Neuron (in vitro differentiated cells): ENCODE data around the gene FBXO45.
"Not testable (repeated sequence)": the region's sequence is repeated elsewhere in the genome, so short reads cannot be mapped to it uniquely, and the experiment has no call there.

Experiments used
- H2AFZ ChIP-seq: one replicate; pipeline ENCODE4 v1.6.1; 2013; ENCODE audit warnings: low read depth, mild to moderate bottlenecking, inconsistent platforms, low read length, moderate library complexity
- H3K27me3 ChIP-seq: one replicate; pipeline ENCODE4 v1.6.1; 2013; ENCODE audit warnings: low read length; ENCODE audit not compliant: insufficient read depth
- H3K36me3 ChIP-seq: one replicate; pipeline ENCODE4 v1.6.1; 2013; ENCODE audit warnings: low read length; ENCODE audit not compliant: insufficient read depth
- H3K4me1 ChIP-seq: one replicate; pipeline ENCODE4 v1.6.1; 2013; ENCODE audit warnings: low read length; ENCODE audit not compliant: insufficient read depth
- H3K4me3 ChIP-seq: 2 replicates; pipeline ENCODE4 v1.5.1; 2013; ENCODE audit warnings: mild to moderate bottlenecking, low read length, moderate library complexity
- H3K9me3 ChIP-seq: one replicate; pipeline ENCODE4 v1.6.1; 2013; ENCODE audit warnings: low read length

The FBXO45 gene

DNA sequence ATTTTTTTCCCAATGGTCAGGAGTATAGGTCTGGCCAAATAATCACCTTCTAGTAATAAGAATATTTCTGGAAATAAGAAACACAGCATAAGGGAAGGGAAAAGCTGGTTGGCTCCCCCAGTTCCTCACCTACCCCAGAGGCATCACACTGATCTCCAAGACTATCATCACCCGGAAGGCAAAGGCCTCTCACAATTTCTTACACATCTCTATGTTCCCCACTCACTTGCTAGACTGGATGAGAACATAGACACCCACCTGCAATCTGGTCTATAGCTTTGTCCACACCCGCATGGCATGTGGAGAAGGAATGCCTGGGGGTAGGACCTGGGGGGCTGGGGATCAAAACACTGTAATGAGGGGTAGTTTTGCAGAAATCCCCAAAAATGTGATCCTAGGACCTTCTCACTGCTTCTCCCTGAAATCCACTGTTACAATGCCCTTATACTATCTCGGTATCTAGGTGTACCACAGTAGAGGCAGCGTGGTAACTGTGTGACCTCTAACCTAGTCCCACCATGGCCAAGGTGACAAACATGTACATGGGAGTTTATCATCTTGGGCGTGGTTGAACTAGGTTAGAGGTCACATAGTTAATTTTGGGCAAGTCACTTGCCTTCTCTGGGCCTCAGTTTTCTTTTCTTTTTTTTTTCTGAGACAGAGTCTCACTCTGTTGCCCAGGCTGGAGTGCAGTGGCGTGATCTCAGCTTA is 41.5 kb downstream of the FBXO45 start:
- Histone ChIP-seq H3K36me3 (no peaks in the 10 kb centered on the region), H3K9me3 (no peaks in the 10 kb centered on the region), H3K4me1 (no peaks in the 10 kb centered on the region), H2AFZ (no peak overlapping the region), H3K27me3 (no peaks in the 10 kb centered on the region), H3K4me3 (no peak overlapping the region)

- no peaks in the 10 kb centered on the region for H3K27me3 ChIP-seq
- H3K9me3 ChIP-seq: no peaks in the 10 kb centered on the region
Measured at GRCh38 chr3:196611761-196612483, 43.5 kb downstream of the FBXO45 start.

GRCh38 chr3:196615234-196615633 is 46.8 kb downstream of the FBXO45 start:
- not testable (repeated sequence) for H2AFZ ChIP-seq, H3K36me3 ChIP-seq, H3K9me3 ChIP-seq, H3K4me3 ChIP-seq, H3K27me3 ChIP-seq
- peaks cover 11% of the 10 kb centered on the region for H3K4me1 ChIP-seq

More at GRCh38 chr3:196611761-196612483, 43.5 kb downstream of the FBXO45 start:
- H3K4me1 ChIP-seq: no peaks in the 10 kb centered on the region
- H3K4me3 ChIP-seq: no peak overlapping the region
- H2AFZ ChIP-seq: no peak overlapping the region
- no peaks in the 10 kb centered on the region for H3K36me3 ChIP-seq

- Histone ChIP-seq H3K27me3 (no peaks in the 10 kb centered on the region), H3K36me3 (no peaks in the 10 kb centered on the region)
Measured at GRCh38 chr3:196617256-196617655, 48.8 kb downstream of the FBXO45 start.

GRCh38 chr3:196619223-196619622 is 50.8 kb downstream of the FBXO45 start:
- H3K4me1 ChIP-seq: peaks cover 13% of the 10 kb centered on the region
- peak overlapping the region; percentile 35 for H2AFZ ChIP-seq
- H3K9me3 ChIP-seq: no peaks in the 10 kb centered on the region
- H3K36me3 ChIP-seq: no peaks in the 10 kb centered on the region
- H3K4me3 ChIP-seq: no peak overlapping the region
- no peaks in the 10 kb centered on the region for H3K27me3 ChIP-seq

More at GRCh38 chr3:196617256-196617655, 48.8 kb downstream of the FBXO45 start:
- Histone ChIP-seq H2AFZ (no peak overlapping the region), H3K4me1 (peaks cover 13% of the 10 kb centered on the region), H3K9me3 (no peaks in the 10 kb centered on the region), H3K4me3 (no peak overlapping the region)

DNA sequence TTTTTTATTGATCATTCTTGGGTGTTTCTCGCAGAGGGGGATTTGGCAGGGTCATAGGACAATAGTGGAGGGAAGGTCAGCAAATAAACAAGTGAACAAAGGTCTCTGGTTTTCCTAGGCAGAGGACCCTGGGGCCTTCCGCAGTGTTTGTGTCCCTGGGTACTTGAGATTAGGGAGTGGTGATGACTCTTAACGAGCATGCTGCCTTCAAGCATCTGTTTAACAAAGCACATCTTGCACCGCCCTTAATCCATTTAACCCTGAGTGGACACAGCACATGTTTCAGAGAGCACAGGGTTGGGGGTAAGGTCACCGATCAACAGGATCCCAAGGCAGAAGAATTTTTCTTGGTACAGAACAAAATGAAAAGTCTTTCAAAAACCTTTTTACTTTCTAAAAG is 51.2 kb downstream of the FBXO45 start:
- not testable (repeated sequence) for H3K9me3 ChIP-seq, H3K36me3 ChIP-seq, H3K27me3 ChIP-seq
- Histone ChIP-seq H3K4me1 (peaks cover 13% of the 10 kb centered on the region), H3K4me3 (peak overlapping the region; percentile 6), H2AFZ (peak overlapping the region; percentile 82)

- H3K36me3 ChIP-seq: no peaks in the 10 kb centered on the region
- peak overlapping the region; percentile 82 for H2AFZ ChIP-seq
- peaks cover 13% of the 10 kb centered on the region for H3K4me1 ChIP-seq
- no peaks in the 10 kb centered on the region for H3K9me3 ChIP-seq
- no peaks in the 10 kb centered on the region for H3K27me3 ChIP-seq
- H3K4me3 ChIP-seq: peak overlapping the region; percentile 6
Measured at GRCh38 chr3:196620161-196620604, 51.7 kb downstream of the FBXO45 start.

DNA sequence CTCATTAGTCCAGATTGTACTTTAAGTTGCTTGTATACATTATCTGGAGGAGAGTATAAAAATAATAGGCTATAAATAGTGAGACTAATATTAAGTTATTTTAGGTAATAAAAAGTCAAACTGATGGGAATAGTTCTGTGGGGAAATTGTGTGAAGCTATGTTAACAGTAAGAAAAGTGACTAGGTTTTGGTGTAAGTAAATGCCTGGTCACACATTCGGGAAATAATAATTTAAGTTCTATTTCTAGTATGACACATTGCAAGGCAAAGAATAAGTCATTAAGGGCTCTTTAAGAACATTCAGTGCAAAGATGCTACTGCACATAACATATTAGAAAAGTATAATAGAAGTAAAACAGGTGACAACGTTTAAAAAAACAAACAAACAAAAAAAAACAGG is 52.2 kb downstream of the FBXO45 start:
- Histone ChIP-seq H3K9me3 (no peaks in the 10 kb centered on the region), H2AFZ (no peak overlapping the region), H3K27me3 (no peaks in the 10 kb centered on the region), H3K4me1 (peaks cover 13% of the 10 kb centered on the region), H3K36me3 (no peaks in the 10 kb centered on the region), H3K4me3 (no peak overlapping the region)

DNA sequence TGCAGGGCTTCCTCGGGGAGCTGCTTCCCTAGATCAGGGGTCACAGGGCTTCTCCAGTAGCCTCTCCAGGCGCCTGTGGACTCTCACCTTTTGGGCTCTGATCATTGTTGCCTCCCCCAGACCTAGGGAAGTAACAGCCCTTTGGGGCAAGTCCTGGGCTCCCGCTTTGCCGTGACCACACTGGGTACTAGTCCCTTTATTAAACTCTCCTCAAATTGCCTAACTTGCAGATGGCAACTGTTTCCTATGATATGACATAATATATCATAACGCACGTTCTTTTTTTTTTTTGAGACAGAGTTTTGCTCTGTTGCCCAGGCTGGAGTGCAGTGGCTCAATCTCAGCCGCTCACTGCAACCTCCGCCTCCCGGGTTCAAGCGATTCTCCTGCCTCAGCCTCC is 53.2 kb downstream of the FBXO45 start:
- H3K4me1 ChIP-seq: peaks cover 13% of the 10 kb centered on the region
- no peaks in the 10 kb centered on the region for H3K36me3 ChIP-seq
- H2AFZ ChIP-seq: no peak overlapping the region
- H3K9me3 ChIP-seq: no peaks in the 10 kb centered on the region
- H3K4me3 ChIP-seq: no peak overlapping the region
- no peaks in the 10 kb centered on the region for H3K27me3 ChIP-seq

- no peaks in the 10 kb centered on the region for H3K36me3 ChIP-seq
- peaks cover 9% of the 10 kb centered on the region for H3K4me1 ChIP-seq
- no peak overlapping the region for H3K4me3 ChIP-seq
- no peak overlapping the region for H2AFZ ChIP-seq
- no peaks in the 10 kb centered on the region for H3K27me3 ChIP-seq
- H3K9me3 ChIP-seq: no peaks in the 10 kb centered on the region
Measured at GRCh38 chr3:196624067-196624790, 55.8 kb downstream of the FBXO45 start.

DNA sequence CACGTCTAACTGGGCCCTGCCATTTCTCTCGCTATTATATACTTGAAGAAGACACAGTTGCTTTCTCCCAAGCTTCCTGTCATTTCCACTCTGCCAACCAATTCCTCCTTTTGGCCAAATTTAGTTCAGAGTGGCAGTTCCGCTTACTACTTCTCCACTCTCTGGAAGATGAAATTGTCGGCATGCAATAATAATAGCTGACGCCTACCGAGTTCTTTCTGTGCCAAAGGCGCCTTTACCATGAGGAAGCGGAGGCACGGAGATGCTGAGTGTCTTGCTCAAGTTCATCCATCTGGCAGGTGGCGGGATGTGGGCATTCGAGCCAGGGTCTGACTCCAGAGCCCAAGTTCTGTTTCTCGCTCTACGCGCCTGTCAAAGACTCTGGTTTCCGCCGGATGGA is 56.4 kb downstream of the FBXO45 start:
- H3K9me3 ChIP-seq: no peaks in the 10 kb centered on the region

GRCh38 chr3:196625331-196625730 is 56.9 kb downstream of the FBXO45 start:
- Histone ChIP-seq H3K27me3 (no peaks in the 10 kb centered on the region), H3K36me3 (no peaks in the 10 kb centered on the region), H3K4me3 (no peak overlapping the region), H3K9me3 (no peaks in the 10 kb centered on the region), H2AFZ (no peak overlapping the region), H3K4me1 (peaks cover 2% of the 10 kb centered on the region)

More for the DNA sequence above, 56.4 kb downstream of the FBXO45 start:
- Histone ChIP-seq H2AFZ (no peak overlapping the region), H3K4me1 (peaks cover 6% of the 10 kb centered on the region), H3K4me3 (no peak overlapping the region), H3K36me3 (no peaks in the 10 kb centered on the region), H3K27me3 (no peaks in the 10 kb centered on the region)

- Histone ChIP-seq H3K4me1 (peaks cover 8% of the 10 kb centered on the region), H3K36me3 (no peaks in the 10 kb centered on the region), H3K4me3 (no peak overlapping the region), H2AFZ (no peak overlapping the region), H3K27me3 (no peaks in the 10 kb centered on the region), H3K9me3 (no peaks in the 10 kb centered on the region)
Measured at GRCh38 chr3:196627918-196628231, 59.4 kb downstream of the FBXO45 start.
